ENCODE results near the gene COPG2.

- TF ChIP-seq EZH2 (IDR thresholded peaks at IDR 0.05) (no peak), CTCF (IDR thresholded peaks at IDR 0.05) (no peak)
Observed at GRCh38 chr7:130650611-130651120, 17.9 kb downstream of the COPG2 start.
